Measurements from ENCODE around the gene CABLES2. TPM values are rescaled to one million over a fixed set of nuclear protein-coding genes. Genes with fewer than 3 reads are reported as not detected.

The CABLES2 gene
- total RNA-seq, 1 donor from 2014 or later = 8.1 TPM

- Histone ChIP-seq H3K36me3 (no peaks in the 10 kb centered on the region), H3K9ac (no peak overlapping the region), H3K27ac (peak overlapping the region; percentile 76), H3K4me2 (peak overlapping the region; percentile 77), H3K4me1 (peaks cover 66% of the 10 kb centered on the region), H4K20me1 (ENCODE audit: low read depth) (peaks cover 87% of the 10 kb centered on the region), H3K4me3 (no peak overlapping the region), H3K27me3 (no peaks in the 10 kb centered on the region), H3K9me3 (ENCODE audit: low read depth) (no peaks in the 10 kb centered on the region), H3F3A (ENCODE audit: low read depth) (peaks cover 47% of the 10 kb centered on the region), H2AFZ (replicated peaks) (no peak overlapping the region), H3K79me2 (ENCODE audit: low read depth) (peaks cover 90% of the 10 kb centered on the region)
- Mint-ChIP-seq H3K27me3 (ENCODE audit: insufficient read depth, low read depth) (no peaks in the 10 kb centered on the region), H3K36me3 (no peaks in the 10 kb centered on the region), H3K4me3 (no peak overlapping the region), H3K27ac (no peak overlapping the region), H3K4me1 (peaks cover 26% of the 10 kb centered on the region), H3K9me3 (no peaks in the 10 kb centered on the region)
- TF ChIP-seq EZH2phosphoT487 (IDR thresholded peaks at IDR 0.05) = no peak
- no peak for TF ChIP-seq CTCF (IDR thresholded peaks at IDR 0.05)
- TF ChIP-seq EZH2 (IDR thresholded peaks at IDR 0.05) = no peak
- peak; percentile 75 for DNase-seq (ENCODE audit: low spot score)
These were observed 45.1 kb downstream of the CABLES2 start for GRCh38 chr20:62361799-62362589.

DNA sequence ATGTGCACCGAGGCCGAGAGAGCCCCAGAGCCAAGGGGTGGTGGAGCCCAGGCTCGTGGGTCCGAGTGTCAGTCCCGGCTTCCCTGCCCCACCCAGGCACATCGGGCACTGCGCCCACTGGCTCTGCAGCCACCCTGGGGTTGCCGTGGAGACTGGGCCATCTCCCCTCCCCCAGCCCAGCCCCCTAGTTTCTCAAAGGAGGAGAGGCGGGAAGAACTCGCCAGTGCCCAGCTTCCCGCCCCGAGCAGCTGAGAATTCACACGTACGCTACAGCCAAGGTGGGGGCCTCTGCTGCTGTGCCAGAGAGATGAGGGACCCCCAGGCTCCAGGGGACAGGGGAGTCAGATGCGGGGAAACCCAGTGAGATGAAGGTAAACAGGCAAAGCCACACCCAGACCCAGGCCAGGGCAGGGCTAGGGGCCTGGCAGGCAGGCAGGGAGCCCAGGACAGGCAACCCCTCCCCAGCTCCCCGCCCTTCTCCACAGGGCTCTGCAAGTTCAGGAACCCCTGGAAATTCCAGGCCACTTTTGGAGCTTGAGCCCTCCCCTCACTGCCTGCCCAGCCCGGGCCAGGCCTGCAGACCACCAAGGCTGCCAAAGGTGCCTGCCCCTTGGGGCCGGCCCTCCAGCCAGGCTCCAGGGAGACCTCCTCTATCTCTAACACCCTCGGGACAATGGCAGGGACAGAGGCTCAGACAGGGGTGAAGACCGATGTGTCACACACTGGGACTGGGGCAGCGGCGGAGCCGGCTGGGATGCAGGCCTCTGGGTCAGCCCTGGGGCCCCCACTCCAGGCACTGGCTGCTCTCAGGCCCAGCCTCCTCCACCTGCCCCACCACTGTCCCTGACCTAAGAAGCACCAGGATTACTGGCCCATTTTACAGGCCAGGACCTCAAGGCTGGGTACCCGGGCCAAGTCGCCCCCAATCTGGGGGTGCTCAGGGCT lies 46.0 kb downstream of the CABLES2 start:
- no peak overlapping the region for H3K9ac ChIP-seq
- Mint-ChIP-seq H3K36me3 (no peaks in the 10 kb centered on the region), H3K9me3 (no peaks in the 10 kb centered on the region), H3K27ac (peak overlapping the region; percentile 60), H3K4me1 (peaks cover 28% of the 10 kb centered on the region), H3K27me3 (ENCODE audit: insufficient read depth, low read depth) (no peaks in the 10 kb centered on the region), H3K4me3 (no peak overlapping the region)
- no peaks in the 10 kb centered on the region for H3K9me3 ChIP-seq (ENCODE audit: low read depth)
- peaks cover 90% of the 10 kb centered on the region for H4K20me1 ChIP-seq (ENCODE audit: low read depth)
- peak overlapping the region; percentile 77 for H3K4me2 ChIP-seq
- H3K4me1 ChIP-seq = peaks cover 70% of the 10 kb centered on the region
- peaks cover 41% of the 10 kb centered on the region for H3F3A ChIP-seq (ENCODE audit: low read depth)
- H3K27me3 ChIP-seq = no peaks in the 10 kb centered on the region
- no peak overlapping the region for H3K4me3 ChIP-seq
- no peak for DNase-seq (ENCODE audit: low spot score)
- TF ChIP-seq EZH2 (IDR thresholded peaks at IDR 0.05) = no peak
- TF ChIP-seq EZH2phosphoT487 (IDR thresholded peaks at IDR 0.05) = no peak
- no peak for TF ChIP-seq CTCF (IDR thresholded peaks at IDR 0.05)
- H2AFZ ChIP-seq (replicated peaks) = no peak overlapping the region
- no peaks in the 10 kb centered on the region for H3K36me3 ChIP-seq
- H3K27ac ChIP-seq = peak overlapping the region; percentile 76
- H3K79me2 ChIP-seq (ENCODE audit: low read depth) = peaks cover 83% of the 10 kb centered on the region

DNA sequence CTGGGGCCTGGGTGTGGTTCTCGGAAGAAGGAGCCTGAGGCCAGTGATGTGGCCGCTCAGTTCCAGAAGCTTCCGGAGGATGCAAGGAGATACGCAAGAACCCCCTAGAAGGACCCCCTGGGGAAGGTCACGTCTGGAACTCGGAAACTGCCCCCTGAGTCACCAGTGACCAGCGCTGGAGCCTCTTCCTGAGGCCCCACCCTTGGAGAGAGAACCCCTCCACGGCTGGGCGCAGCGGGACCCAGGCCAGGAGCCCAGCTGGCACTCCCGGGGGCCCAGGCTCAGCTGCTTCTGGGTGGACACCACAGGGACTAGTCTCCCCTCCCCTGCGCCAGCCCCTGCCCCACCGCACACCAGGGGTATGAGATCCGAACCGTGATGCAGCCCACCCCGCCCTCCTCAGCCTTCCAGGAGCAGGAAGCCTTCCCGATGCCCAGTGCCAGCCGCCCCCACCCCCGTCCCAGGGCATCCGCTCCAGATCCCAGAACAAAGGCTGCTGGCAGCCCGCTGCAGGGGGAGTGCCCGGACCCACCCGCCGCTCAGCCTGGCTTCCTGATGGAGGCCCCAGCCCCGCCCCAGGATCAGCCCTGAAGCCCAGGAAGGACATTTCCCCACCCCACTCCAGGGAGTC lies 47.5 kb downstream of the CABLES2 start:
- Histone ChIP-seq H3K9ac (no peak overlapping the region), H3K36me3 (no peaks in the 10 kb centered on the region), H3K4me2 (no peak overlapping the region), H3K27me3 (no peaks in the 10 kb centered on the region), H3K79me2 (ENCODE audit: low read depth) (peaks cover 83% of the 10 kb centered on the region), H4K20me1 (ENCODE audit: low read depth) (peaks cover 90% of the 10 kb centered on the region), H2AFZ (replicated peaks) (no peak overlapping the region), H3K27ac (peak overlapping the region; percentile 37), H3F3A (ENCODE audit: low read depth) (peaks cover 26% of the 10 kb centered on the region), H3K4me3 (no peak overlapping the region), H3K9me3 (ENCODE audit: low read depth) (no peaks in the 10 kb centered on the region), H3K4me1 (peaks cover 70% of the 10 kb centered on the region)
- H3K27me3 Mint-ChIP-seq (ENCODE audit: insufficient read depth, low read depth) = no peaks in the 10 kb centered on the region
- H3K9me3 Mint-ChIP-seq = no peaks in the 10 kb centered on the region
- H3K36me3 Mint-ChIP-seq = no peaks in the 10 kb centered on the region
- peaks cover 27% of the 10 kb centered on the region for H3K4me1 Mint-ChIP-seq
- DNase-seq (ENCODE audit: low spot score) = no peak
- H3K27ac Mint-ChIP-seq = no peak overlapping the region
- TF ChIP-seq EZH2phosphoT487 (IDR thresholded peaks at IDR 0.05) (no peak), EZH2 (IDR thresholded peaks at IDR 0.05) (no peak), CTCF (IDR thresholded peaks at IDR 0.05) (no peak)
- H3K4me3 Mint-ChIP-seq = no peak overlapping the region
